Trophoblast cell (in vitro differentiated cells and primary cell): ENCODE results near the gene KRTAP4-16.
A peak's percentile ranks its signal among the peaks of the same experiment; 100 is the strongest.
"Not testable (repeated sequence)": the region's sequence is repeated elsewhere in the genome, so short reads cannot be mapped to it uniquely, and the experiment has no call there.

Source experiments
- DNase-seq, 2 donors: peaks; one replicate each; pipeline ENCODE4 v3.0.0-alpha.2; 2016
- H2AFZ ChIP-seq: 2 replicates; pipeline ENCODE4 v1.6.1; 2013; ENCODE audit warnings: low read length, moderate library complexity, mild to moderate bottlenecking; ENCODE audit not compliant: insufficient read depth, poor library complexity
- H2AK5ac ChIP-seq: 2 replicates; pipeline ENCODE4 v1.6.1; 2013; ENCODE audit warnings: mild to moderate bottlenecking, low read length
- H2BK120ac ChIP-seq: 2 replicates; pipeline ENCODE4 v1.6.1; 2013; ENCODE audit warnings: low read length, mild to moderate bottlenecking, moderate library complexity; ENCODE audit not compliant: insufficient read depth, poor library complexity
- H2BK12ac ChIP-seq: 2 replicates; pipeline ENCODE4 v1.6.1; 2013; ENCODE audit warnings: mild to moderate bottlenecking, low read length, moderate library complexity
- H2BK5ac ChIP-seq: 2 replicates; pipeline ENCODE4 v1.6.1; 2013; ENCODE audit warnings: low read length, low read depth, moderate library complexity, mild to moderate bottlenecking; ENCODE audit not compliant: poor library complexity
- H3K14ac ChIP-seq: 2 replicates; pipeline ENCODE4 v1.6.1; 2013; ENCODE audit warnings: mild to moderate bottlenecking, low read length
- H3K18ac ChIP-seq: 2 replicates; pipeline ENCODE4 v1.6.1; 2013; ENCODE audit warnings: mild to moderate bottlenecking, low read length
- H3K23ac ChIP-seq: 2 replicates; pipeline ENCODE4 v1.6.1; 2013; ENCODE audit warnings: low read length
- H3K27ac ChIP-seq: 2 replicates; pipeline ENCODE4 v1.5.1; 2013; ENCODE audit warnings: low read depth, mild to moderate bottlenecking, inconsistent platforms, low read length, moderate library complexity
- H3K27me3 ChIP-seq: 2 replicates; pipeline ENCODE4 v1.6.1; 2013; ENCODE audit warnings: inconsistent platforms, mild to moderate bottlenecking, low read length, moderate library complexity; ENCODE audit not compliant: insufficient read depth
- H3K36me3 ChIP-seq, 2 experiments: 1 replicate in 1 of 2; 2 replicates in 1 of 2; pipeline ENCODE4 v1.6.1; 2013; ENCODE audit warnings: low read length in 2 of 2, mild to moderate bottlenecking in 2 of 2, moderate library complexity in 1 of 2; ENCODE audit not compliant: insufficient read depth in 2 of 2, control insufficient read depth in 1 of 2
- H3K4ac ChIP-seq: 2 replicates; pipeline ENCODE4 v1.6.1; 2013; ENCODE audit warnings: low read depth, mild to moderate bottlenecking, low read length, moderate library complexity
- H3K4me1 ChIP-seq, 2 experiments: 1 replicate in 1 of 2; 2 replicates in 1 of 2; pipeline ENCODE4 v1.6.1; 2013; ENCODE audit warnings: low read length in 2 of 2, mild to moderate bottlenecking in 2 of 2, moderate library complexity in 1 of 2; ENCODE audit not compliant: insufficient read depth in 2 of 2, control insufficient read depth in 1 of 2
- H3K4me2 ChIP-seq: 2 replicates; pipeline ENCODE4 v1.6.1; 2013; ENCODE audit warnings: inconsistent platforms, mild to moderate bottlenecking, low read length, moderate library complexity
- H3K4me3 ChIP-seq: 2 replicates; pipeline ENCODE4 v1.5.1; 2013; ENCODE audit warnings: mild to moderate bottlenecking, low read depth, low read length, inconsistent platforms
- H3K79me1 ChIP-seq: one replicate; pipeline ENCODE4 v1.6.1; 2013; ENCODE audit warnings: low read length
- H3K79me2 ChIP-seq: 2 replicates; pipeline ENCODE4 v1.6.1; 2013; ENCODE audit warnings: low read length, mild to moderate bottlenecking; ENCODE audit not compliant: control insufficient read depth, insufficient read depth, poor library complexity
- H3K9ac ChIP-seq: 2 replicates; pipeline ENCODE4 v1.6.1; 2013; ENCODE audit warnings: mild to moderate bottlenecking, low read length
- H3K9me3 ChIP-seq: 2 replicates; pipeline ENCODE4 v1.6.1; 2013; ENCODE audit warnings: low read depth, mild to moderate bottlenecking, control low read depth, inconsistent platforms, low read length; ENCODE audit not compliant: insufficient read depth
- H4K12ac ChIP-seq: 2 replicates; pipeline ENCODE4 v1.6.1; 2013; ENCODE audit warnings: low read depth, mild to moderate bottlenecking, low read length, moderate library complexity
- H4K8ac ChIP-seq: 2 replicates; pipeline ENCODE4 v1.6.1; 2013; ENCODE audit warnings: low read depth, mild to moderate bottlenecking, low read length, moderate library complexity
- H4K91ac ChIP-seq: one replicate; pipeline ENCODE4 v1.6.1; 2013; ENCODE audit warnings: low read depth, mild to moderate bottlenecking, low read length, moderate library complexity
- WGBS: extraction: QIAGEN DNeasy Blood & Tissue Kit; methylation state at CpG from one replicate; pipeline ENCODE4 v1.1.7; 2013; ENCODE audit warnings: missing lambda C conversion rate; ENCODE audit not compliant: insufficient read length, insufficient coverage; ENCODE audit errors: extremely low coverage; 5-methylcytosine and 5-hydroxymethylcytosine counted together

Gene KRTAP4-16

DNA sequence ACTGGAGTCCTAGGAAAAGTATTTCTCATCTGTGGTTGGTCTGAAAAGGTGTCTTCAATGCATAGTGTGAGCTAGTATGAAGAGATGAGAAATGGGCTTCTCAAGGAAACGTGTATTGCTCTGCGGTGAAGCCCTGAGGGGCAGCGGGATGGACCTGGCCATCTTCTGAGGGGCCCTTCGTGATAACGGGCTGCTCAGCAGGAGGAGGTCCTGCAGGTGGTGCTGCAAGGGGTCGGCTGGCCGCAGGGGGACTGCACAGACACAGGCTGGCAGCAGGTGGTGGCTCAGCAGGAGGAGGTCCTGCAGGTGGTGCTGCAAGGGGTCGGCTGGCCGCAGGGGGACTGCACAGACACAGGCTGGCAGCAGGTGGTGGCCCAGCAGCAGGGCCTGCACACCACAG is 47.5 kb downstream of the KRTAP4-16 start:
- H3K9me3 ChIP-seq, DNase-seq, H3K4me1 ChIP-seq, H4K8ac ChIP-seq, H3K27me3 ChIP-seq, H2AFZ ChIP-seq, H3K36me3 ChIP-seq, H2AK5ac ChIP-seq, H4K12ac ChIP-seq, H3K79me1 ChIP-seq, H3K9ac ChIP-seq, H3K4me3 ChIP-seq, H3K4me2 ChIP-seq, H3K23ac ChIP-seq, H3K79me2 ChIP-seq, H3K14ac ChIP-seq, H3K18ac ChIP-seq, H2BK120ac ChIP-seq, H3K4ac ChIP-seq, H2BK12ac ChIP-seq, H2BK5ac ChIP-seq, H3K27ac ChIP-seq, H4K91ac ChIP-seq: not testable (repeated sequence)
- WGBS: no CpG with 5 or more reads among the region's 9 CpGs

- no peak overlapping the region for H3K14ac ChIP-seq
- H2BK12ac ChIP-seq: no peak overlapping the region
- H2BK5ac ChIP-seq: no peak overlapping the region
- H3K4me2 ChIP-seq: no peak overlapping the region
- H3K4me1 ChIP-seq: peaks cover 0 to 2% of the 10 kb centered on the region in 2 experiments
- no peak overlapping the region for H3K18ac ChIP-seq
- H3K79me2 ChIP-seq: no peaks in the 10 kb centered on the region
- no peaks in the 10 kb centered on the region for H3K9me3 ChIP-seq
- no peak overlapping the region for H2AK5ac ChIP-seq
- H3K27ac ChIP-seq: no peak overlapping the region
- DNase-seq: peak; percentile 66 to 82
- H3K36me3 ChIP-seq: no peaks in the 10 kb centered on the region
- no peak overlapping the region for H4K8ac ChIP-seq
- no peak overlapping the region for H2BK120ac ChIP-seq
- H3K79me1 ChIP-seq: no peaks in the 10 kb centered on the region
- no peak overlapping the region for H2AFZ ChIP-seq
- H3K23ac ChIP-seq: no peak overlapping the region
- H3K9ac ChIP-seq: no peak overlapping the region
- no peak overlapping the region for H3K4me3 ChIP-seq
- no peak overlapping the region for H3K4ac ChIP-seq
- no peak overlapping the region for H4K12ac ChIP-seq
- no peak overlapping the region for H4K91ac ChIP-seq
- no peaks in the 10 kb centered on the region for H3K27me3 ChIP-seq
- WGBS: no CpG with 5 or more reads among the region's 4 CpGs
Observed at GRCh38 chr17:41054025-41054424, 48.0 kb downstream of the KRTAP4-16 start.

GRCh38 chr17:41052566-41052965 is 49.4 kb downstream of the KRTAP4-16 start:
- Histone ChIP-seq H3K36me3 (no peaks in the 10 kb centered on the region), H3K79me1 (peaks cover 4% of the 10 kb centered on the region), H3K4ac (no peak overlapping the region), H3K4me3 (no peak overlapping the region), H2BK12ac (no peak overlapping the region), H3K27me3 (no peaks in the 10 kb centered on the region), H4K12ac (no peak overlapping the region), H4K91ac (no peak overlapping the region), H2AFZ (no peak overlapping the region), H3K79me2 (no peaks in the 10 kb centered on the region), H2AK5ac (no peak overlapping the region), H3K18ac (no peak overlapping the region), H3K27ac (no peak overlapping the region), H3K23ac (no peak overlapping the region), H3K14ac (no peak overlapping the region), H3K4me1 (peaks cover 5 to 6% of the 10 kb centered on the region in 2 experiments), H3K9ac (no peak overlapping the region), H2BK5ac (no peak overlapping the region), H4K8ac (no peak overlapping the region), H2BK120ac (no peak overlapping the region), H3K9me3 (no peaks in the 10 kb centered on the region), H3K4me2 (no peak overlapping the region)
- DNase-seq: no peak
